T-helper 2 cell treated with Interferon-gamma antibody and Interleukin-4, amounts not matched to agents 5 μg/mL and 100 μg/mL, for 36 hours (primary cell): ENCODE results near the gene NFYC.
A peak's percentile ranks its signal among the peaks of the same experiment; 100 is the strongest.

Source experiments
- DNase-seq: peaks from one replicate; pipeline ENCODE4 v3.0.0; 2021; ENCODE audit warnings: low spot score
- H3K27ac Mint-ChIP-seq: one replicate; pipeline ENCODE4 v1.8.0; 2021; ENCODE audit warnings: mild to moderate bottlenecking, mixed read lengths
- H3K27me3 Mint-ChIP-seq: one replicate; pipeline ENCODE4 v1.8.0; 2021; ENCODE audit warnings: low read depth, mixed read lengths
- H3K36me3 Mint-ChIP-seq: one replicate; pipeline ENCODE4 v1.8.0; 2021; ENCODE audit warnings: low read depth, mixed read lengths
- H3K4me1 Mint-ChIP-seq: one replicate; pipeline ENCODE4 v1.8.0; 2021; ENCODE audit warnings: low read depth, mixed read lengths
- H3K4me3 Mint-ChIP-seq: one replicate; pipeline ENCODE4 v1.8.0; 2022; ENCODE audit warnings: mild to moderate bottlenecking, moderate library complexity, mixed read lengths
- H3K9me3 Mint-ChIP-seq: one replicate; pipeline ENCODE4 v1.8.0; 2021; ENCODE audit warnings: mixed read lengths

NFYC gene

DNA sequence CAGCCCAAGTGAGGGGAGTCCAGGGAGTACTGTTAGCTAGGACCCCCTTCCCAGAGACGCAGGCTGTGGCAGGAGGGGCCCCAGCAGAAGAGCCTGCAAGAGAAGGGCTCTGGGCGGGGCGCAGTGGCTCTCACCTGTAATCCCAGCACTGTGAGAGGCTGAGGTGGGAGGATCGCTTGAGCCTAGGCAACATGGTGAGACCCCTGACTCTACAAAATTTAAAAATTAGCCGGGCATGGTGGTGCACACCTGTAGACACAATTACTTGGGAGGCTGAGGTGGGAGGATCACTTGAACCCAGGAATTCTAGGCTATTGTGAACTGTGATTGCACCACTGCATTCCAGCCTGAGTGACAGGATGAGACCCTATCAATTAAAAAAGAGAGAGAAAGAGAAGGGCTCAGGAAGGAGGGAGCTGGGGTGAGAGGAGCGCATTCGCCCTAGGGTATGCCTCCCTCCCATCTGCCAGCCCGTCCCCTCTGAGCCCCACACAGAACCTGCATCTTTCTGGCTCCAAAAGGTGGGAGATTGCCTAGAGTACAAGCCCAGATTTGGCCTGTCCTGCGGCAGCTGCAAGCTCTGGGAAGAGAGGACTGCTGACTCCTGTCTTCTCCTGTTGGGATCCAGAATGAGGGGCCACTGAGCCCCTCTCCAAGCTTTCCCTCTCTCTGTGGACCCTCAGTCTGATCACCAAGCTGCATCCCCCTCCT is 95.6 kb downstream of the NFYC start:
- peaks cover 26% of the 10 kb centered on the region for H3K27me3 Mint-ChIP-seq
- H3K4me3 Mint-ChIP-seq = no peak overlapping the region
- H3K4me1 Mint-ChIP-seq = peaks cover 6% of the 10 kb centered on the region
- no peaks in the 10 kb centered on the region for H3K9me3 Mint-ChIP-seq
- peaks cover 3% of the 10 kb centered on the region for H3K36me3 Mint-ChIP-seq
- DNase-seq = no peak
- H3K27ac Mint-ChIP-seq = no peak overlapping the region

DNA sequence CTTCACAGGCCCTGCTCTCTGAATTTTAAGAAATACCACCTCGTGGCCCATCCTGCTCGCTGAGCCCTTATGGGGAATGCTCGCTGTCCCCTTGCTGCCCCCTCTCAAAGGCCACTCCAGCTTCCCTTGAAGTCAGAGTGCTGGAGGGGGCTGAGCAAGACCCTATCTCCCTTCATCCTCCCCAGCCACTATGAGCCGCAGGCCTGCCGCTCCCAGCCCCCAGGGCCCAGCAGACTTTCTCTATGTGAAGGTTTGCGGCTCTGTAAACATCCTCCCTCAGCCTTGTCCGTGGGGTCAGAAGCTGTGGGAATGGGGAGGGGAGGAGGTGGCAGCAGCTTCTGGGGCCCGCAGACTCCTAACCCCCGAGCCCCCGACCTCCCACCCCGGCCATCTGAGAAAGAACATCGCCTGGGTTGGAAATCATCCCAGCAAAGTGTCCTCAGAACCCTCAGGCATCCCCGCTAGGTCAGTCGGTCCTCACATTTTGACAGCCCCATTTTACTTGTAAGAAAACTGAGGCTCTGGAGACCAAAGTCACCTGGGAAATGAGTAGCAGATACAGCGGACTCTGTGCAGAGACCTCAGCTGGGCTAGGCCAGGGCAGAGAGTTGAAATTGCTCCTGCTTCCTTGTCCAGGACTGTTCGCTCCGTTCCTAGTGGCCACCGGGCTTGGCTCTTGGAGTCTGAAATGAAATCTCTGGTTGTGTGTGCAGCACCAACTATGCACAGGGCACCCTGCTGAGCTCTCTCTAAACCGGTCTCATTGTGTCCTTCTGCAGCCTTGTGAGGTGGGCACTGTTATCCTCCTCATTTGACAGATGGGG is 96.4 kb downstream of the NFYC start:
- H3K36me3 Mint-ChIP-seq = peaks cover 3% of the 10 kb centered on the region
- H3K4me3 Mint-ChIP-seq = no peak overlapping the region
- peaks cover 6% of the 10 kb centered on the region for H3K4me1 Mint-ChIP-seq
- no peak for DNase-seq
- H3K27me3 Mint-ChIP-seq = peaks cover 21% of the 10 kb centered on the region
- no peak overlapping the region for H3K27ac Mint-ChIP-seq
- H3K9me3 Mint-ChIP-seq = no peaks in the 10 kb centered on the region

DNA sequence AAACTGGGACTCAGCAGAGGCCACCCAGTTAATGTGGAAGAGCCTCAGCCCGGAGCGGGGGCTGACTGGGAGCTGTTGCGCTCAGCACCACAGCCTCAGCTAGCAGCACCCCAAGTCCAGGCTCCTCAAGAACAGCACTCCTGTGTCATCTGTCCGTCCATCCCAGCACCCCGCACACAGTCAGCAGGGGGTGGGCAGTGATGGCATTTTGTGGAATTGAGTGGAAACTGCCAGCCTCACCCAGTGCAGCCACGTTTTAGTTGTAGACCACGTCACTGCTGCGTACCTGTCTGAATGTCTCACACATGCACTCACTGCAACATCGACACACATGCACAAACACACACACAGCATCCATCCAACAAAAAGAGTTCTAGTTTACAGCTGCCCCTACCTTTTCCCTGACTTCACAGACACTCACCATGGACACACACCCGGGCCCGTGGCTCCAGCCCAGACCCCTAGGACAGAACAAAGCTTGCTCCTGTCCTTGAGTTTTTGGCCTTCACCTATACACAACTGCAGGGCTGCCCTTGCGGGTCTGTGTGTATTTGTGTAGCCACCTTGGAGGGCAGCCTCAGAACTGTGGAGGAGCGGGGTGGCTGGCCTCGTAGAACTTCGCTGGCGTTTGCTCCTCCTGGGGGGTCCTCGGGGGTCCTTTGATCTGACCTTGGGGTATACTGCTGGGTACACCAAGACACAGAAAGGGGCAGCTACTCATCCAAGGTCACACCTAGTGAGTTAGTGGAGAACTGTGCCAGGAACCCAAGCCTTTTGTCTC is 97.2 kb downstream of the NFYC start:
- no peak overlapping the region for H3K27ac Mint-ChIP-seq

DNA sequence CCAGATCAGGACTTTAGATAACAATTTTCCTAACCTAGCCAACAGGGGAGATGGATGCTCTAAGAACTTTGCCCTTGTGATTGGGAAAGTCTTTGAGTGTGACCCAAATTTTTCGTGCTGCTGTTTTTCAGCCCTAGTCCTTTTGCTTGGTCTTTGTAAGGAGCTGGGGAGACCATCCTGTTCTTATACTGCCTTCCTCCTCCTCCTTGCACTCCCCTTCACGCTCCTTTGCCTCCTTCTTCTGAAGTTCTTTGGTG is 97.8 kb downstream of the NFYC start:
- no peak overlapping the region for H3K27ac Mint-ChIP-seq
- no peak overlapping the region for H3K4me3 Mint-ChIP-seq
- peaks cover 2% of the 10 kb centered on the region for H3K4me1 Mint-ChIP-seq
- H3K27me3 Mint-ChIP-seq = peaks cover 18% of the 10 kb centered on the region
- no peak for DNase-seq
- no peaks in the 10 kb centered on the region for H3K36me3 Mint-ChIP-seq
- H3K9me3 Mint-ChIP-seq = no peaks in the 10 kb centered on the region

More for the DNA sequence above, 97.2 kb downstream of the NFYC start:
- DNase-seq = no peak
- peaks cover 17% of the 10 kb centered on the region for H3K27me3 Mint-ChIP-seq
- H3K9me3 Mint-ChIP-seq = no peaks in the 10 kb centered on the region
- no peaks in the 10 kb centered on the region for H3K36me3 Mint-ChIP-seq
- H3K4me1 Mint-ChIP-seq = peaks cover 2% of the 10 kb centered on the region
- no peak overlapping the region for H3K4me3 Mint-ChIP-seq

DNA sequence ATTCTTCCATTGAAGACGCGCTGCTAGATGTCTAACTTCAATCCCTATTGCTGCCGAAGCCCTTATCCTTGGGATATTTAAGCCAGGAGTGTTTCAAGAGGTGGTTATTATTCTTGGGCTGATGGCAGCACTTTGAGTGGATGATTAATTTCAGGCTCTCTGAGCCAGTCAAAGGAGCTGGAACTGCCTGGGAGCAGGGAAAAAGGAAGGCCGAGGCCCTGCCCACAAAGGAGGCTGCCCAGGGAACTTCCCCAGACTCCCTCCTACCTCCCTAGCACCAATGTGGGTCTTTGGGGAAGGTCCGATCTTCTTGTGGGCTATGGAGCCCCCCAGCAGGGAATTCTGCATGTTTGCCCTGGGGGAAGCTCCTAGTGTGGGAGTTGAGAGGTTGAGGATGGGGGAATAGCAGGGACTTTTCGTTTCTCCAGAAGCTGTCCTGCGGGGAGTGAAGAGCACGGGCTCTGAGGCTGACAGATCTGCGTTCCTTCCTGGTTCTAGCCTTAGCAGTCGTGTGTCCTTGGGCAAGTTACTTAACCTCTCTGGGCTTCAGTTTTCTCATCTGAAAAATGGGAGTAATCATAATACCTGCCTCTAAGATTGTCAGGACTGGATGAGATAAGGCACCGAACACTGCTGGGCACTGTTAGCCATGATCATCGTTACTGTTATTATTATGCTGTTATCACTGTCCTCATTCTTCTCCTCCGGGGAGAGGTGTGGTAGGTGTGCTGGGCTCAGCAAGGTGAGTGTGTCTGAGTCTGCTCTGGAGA is 98.3 kb downstream of the NFYC start:
- H3K4me1 Mint-ChIP-seq = no peaks in the 10 kb centered on the region
- peaks cover 12% of the 10 kb centered on the region for H3K27me3 Mint-ChIP-seq
- H3K27ac Mint-ChIP-seq = no peak overlapping the region
- no peak overlapping the region for H3K4me3 Mint-ChIP-seq
- H3K36me3 Mint-ChIP-seq = no peaks in the 10 kb centered on the region
- no peaks in the 10 kb centered on the region for H3K9me3 Mint-ChIP-seq
- no peak for DNase-seq

DNA sequence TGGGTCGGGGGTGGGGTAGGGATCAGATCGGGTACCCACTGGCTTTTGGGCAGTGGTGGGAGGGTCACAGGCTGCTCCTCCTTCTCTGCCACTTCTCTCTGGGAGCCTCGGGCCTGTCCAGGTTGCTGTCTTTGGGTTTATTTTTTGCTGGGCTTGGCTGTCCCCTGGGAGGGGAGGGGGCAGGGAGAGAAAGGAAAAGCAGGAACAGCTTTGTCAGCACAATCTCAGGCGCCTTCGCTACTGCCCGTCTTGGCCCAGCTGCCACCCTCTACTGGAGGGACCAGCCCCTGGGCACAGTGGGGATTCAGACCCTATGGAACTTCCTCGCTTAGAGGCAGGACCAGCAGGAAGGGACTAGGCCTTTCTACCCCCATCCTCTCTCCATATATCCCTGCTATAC is 100.5 kb downstream of the NFYC start:
- DNase-seq = no peak
- H3K27me3 Mint-ChIP-seq = peaks cover 2% of the 10 kb centered on the region
- H3K9me3 Mint-ChIP-seq = no peaks in the 10 kb centered on the region
- H3K36me3 Mint-ChIP-seq = no peaks in the 10 kb centered on the region
- no peak overlapping the region for H3K4me3 Mint-ChIP-seq
- no peak overlapping the region for H3K27ac Mint-ChIP-seq
- peaks cover 15% of the 10 kb centered on the region for H3K4me1 Mint-ChIP-seq

DNA sequence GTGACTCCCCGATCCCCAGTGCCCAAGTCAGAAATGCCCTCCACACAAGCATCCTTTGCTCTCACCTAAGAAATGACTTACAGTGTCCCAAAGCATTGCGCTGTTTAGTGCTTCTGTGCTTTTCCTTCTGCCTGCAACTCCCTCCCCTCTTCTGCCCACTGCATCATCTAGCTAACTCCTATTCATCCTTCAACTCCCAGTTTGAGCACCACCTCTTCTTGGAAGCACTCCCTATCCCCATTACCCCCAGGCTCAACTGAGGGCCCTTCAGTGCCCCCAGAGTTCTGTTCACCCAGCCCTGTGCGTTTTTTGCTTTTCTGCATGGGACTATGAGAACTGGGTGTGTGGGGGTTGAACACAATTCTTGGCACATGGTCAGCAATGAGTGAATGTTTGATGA is 102.1 kb downstream of the NFYC start:
- DNase-seq = no peak
- Mint-ChIP-seq H3K4me1 (peaks cover 19% of the 10 kb centered on the region), H3K27ac (no peak overlapping the region), H3K36me3 (no peaks in the 10 kb centered on the region), H3K4me3 (no peak overlapping the region), H3K9me3 (no peaks in the 10 kb centered on the region), H3K27me3 (peaks cover 2% of the 10 kb centered on the region)

DNA sequence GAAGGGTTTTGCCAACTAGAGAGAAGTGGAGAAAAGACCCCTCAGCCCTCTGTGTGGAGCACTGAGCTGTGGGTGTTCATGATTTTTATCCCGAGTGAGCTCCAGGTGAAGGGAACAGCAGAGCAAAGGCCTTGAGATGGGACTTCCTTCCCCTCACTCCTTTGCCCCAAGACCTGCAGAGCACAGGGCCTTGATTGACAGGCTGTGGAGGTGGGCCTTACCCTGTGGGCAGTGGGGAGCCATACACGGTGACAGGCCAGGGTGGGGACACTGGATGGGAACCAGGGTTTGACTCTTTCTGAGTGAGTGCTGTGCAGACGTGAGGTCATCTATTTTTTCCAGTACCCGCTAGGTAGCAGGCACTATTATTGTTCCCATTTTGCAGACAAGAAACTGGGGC is 102.5 kb downstream of the NFYC start:
- no peaks in the 10 kb centered on the region for H3K9me3 Mint-ChIP-seq
- peaks cover 19% of the 10 kb centered on the region for H3K4me1 Mint-ChIP-seq
- peaks cover 2% of the 10 kb centered on the region for H3K27me3 Mint-ChIP-seq
- H3K27ac Mint-ChIP-seq = no peak overlapping the region
- no peak for DNase-seq
- H3K36me3 Mint-ChIP-seq = no peaks in the 10 kb centered on the region
- H3K4me3 Mint-ChIP-seq = no peak overlapping the region

DNA sequence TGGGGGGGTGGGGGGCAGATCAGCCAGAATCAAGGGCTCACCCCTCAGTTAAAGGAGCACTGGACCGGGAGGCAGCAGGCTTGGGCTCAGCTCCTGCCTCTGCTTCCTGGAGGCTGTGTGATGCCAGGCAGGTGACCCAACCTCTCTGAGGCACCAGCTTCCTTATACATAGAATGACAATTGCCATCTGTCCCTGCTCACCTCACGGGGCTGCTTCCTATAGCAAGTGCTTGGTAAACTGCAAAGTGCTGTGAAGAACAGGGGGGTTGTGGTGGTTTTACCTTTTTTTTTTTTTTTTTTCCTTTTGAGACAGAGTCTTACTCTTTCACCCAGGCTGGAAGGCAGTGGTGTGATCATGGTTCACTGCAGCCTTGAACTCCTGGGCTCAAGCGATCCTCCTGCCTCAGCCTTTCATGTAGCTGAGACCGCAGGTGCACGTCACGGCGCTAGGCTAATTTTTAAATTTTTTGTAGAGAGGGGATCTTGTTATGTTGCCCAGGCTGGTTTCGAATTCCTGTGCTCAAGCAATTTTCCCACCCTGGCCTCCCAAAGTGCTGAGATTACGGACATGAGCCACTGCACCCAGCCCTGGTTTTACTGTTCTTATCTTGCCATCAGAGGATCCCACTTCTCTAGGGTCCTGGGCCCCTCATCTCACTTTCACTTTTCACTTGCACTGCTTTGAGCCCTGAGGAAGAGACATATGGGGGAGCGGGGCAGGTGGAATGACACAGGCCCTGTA is 103.6 kb downstream of the NFYC start:
- no peaks in the 10 kb centered on the region for H3K9me3 Mint-ChIP-seq

DNA sequence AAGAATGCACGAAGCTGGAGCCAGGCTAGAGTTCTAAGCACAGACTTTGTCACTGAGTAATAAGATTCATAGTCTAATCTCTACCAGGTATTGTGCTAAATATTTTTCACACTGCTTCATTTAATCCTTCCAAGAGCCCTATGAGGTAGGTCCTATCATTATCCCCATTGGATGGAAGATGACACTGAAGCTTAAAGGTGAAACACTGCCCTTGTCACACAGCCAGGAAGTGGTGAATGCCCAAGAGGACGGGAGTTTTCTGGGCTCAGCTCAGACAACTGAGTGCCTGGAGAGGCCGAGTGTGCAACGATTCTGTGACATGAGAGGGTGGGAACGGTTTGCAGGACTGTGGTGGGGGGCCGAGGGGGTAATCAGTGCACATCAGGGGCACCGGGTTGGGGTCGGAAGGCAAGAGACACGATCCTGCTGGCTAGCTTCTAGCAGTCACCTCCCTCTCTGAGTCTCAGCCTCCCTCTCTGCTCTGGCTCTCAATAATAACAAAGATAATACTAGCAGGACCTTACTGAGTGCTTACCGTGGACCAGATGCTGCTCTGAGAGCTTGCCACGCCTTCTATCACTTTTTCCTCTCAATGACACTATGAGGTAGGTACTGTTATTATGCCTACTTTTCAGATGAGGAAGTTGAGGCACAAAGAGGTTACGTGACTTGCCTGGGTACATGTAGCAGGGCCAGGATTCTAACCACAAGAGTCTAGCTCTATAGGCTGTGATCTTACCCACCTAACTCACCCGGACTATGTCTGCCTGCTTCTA is 104.5 kb downstream of the NFYC start:
- Mint-ChIP-seq H3K4me1 (peaks cover 23% of the 10 kb centered on the region), H3K4me3 (peak overlapping the region; percentile 65), H3K9me3 (no peaks in the 10 kb centered on the region), H3K27ac (peak overlapping the region; percentile 64), H3K36me3 (no peaks in the 10 kb centered on the region), H3K27me3 (peaks cover 2% of the 10 kb centered on the region)
- DNase-seq = no peak

More for the DNA sequence above, 103.6 kb downstream of the NFYC start:
- peak overlapping the region; percentile 65 for H3K4me3 Mint-ChIP-seq
- DNase-seq = no peak
- H3K4me1 Mint-ChIP-seq = peaks cover 19% of the 10 kb centered on the region
- no peak overlapping the region for H3K27ac Mint-ChIP-seq
- H3K27me3 Mint-ChIP-seq = peaks cover 2% of the 10 kb centered on the region
- no peaks in the 10 kb centered on the region for H3K36me3 Mint-ChIP-seq

DNA sequence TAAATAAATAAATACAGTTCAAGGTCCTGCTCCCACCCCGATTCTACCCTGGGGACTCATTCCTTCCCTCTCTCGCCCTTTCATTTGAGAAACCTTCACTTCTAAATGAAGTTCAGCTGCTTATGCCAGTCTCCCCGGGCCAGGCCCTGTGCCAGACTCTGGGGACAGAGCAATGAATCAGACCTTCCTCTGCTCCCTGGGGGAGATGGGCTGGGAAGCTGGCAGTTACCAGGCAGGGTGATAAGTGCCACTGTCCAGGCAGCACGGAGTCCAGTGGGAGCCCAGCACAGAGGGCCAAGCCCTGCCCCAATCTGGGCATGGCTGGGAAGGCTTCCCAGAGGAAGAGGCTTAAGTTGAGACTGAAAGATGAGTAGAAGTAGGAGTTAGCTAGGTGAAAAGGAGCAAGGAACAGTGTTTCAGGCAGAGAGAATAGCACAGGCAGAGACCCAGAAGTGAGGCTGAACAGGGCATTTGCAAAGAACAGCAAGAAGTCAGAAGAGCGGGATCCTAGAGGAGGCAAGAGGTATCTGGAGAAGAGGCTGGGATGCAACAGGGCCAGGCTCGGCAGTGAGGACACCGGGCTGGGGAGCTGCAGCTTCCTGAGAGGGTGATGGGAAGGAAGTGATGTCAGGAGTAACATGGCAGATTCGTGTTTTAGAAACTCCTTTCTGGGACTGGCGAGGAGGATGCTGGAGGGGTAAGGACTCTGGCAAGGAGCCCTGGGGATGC is 105.6 kb downstream of the NFYC start:
- Mint-ChIP-seq H3K27ac (peak overlapping the region; percentile 37), H3K4me1 (peaks cover 33% of the 10 kb centered on the region)

DNA sequence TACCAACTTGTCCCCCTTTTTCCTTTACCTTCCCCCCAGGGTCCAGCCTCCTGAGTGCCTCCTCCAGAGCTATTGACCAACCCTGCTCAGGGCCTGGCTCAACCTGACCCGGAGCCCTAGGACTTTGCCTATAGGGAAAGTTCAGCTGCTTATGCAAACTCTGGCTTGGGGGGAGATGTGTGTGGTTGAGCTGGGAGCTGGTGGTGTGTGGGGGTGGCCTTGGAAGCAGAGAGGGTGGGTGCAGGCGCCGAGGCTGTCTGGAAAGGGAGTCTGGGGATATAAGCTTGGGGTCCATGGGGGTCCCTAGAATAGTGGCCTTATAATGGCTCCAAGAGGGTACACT is 106.1 kb downstream of the NFYC start:
- no peaks in the 10 kb centered on the region for H3K9me3 Mint-ChIP-seq
- H3K4me3 Mint-ChIP-seq = no peak overlapping the region
- H3K27me3 Mint-ChIP-seq = peaks cover 2% of the 10 kb centered on the region
- no peaks in the 10 kb centered on the region for H3K36me3 Mint-ChIP-seq
- peaks cover 34% of the 10 kb centered on the region for H3K4me1 Mint-ChIP-seq
- H3K27ac Mint-ChIP-seq = peak overlapping the region; percentile 37
- DNase-seq = no peak

More for the DNA sequence above, 105.6 kb downstream of the NFYC start:
- Mint-ChIP-seq H3K27me3 (peaks cover 2% of the 10 kb centered on the region), H3K4me3 (peak overlapping the region; percentile 1), H3K9me3 (no peaks in the 10 kb centered on the region), H3K36me3 (no peaks in the 10 kb centered on the region)
- no peak for DNase-seq
